GM19467 (cell line): ENCODE results near the gene MME.
"Not testable (repeated sequence)": the region's sequence is repeated elsewhere in the genome, so short reads cannot be mapped to it uniquely, and the experiment has no call there.

Experiments
- ATAC-seq: cut with Tn5 transposase; IDR thresholded peaks from one replicate; pipeline ENCODE4 v1.9.1; 2021; ENCODE audit warnings: mild to moderate bottlenecking, moderate library complexity; ENCODE audit not compliant: unreplicated experiment

The MME gene

DNA sequence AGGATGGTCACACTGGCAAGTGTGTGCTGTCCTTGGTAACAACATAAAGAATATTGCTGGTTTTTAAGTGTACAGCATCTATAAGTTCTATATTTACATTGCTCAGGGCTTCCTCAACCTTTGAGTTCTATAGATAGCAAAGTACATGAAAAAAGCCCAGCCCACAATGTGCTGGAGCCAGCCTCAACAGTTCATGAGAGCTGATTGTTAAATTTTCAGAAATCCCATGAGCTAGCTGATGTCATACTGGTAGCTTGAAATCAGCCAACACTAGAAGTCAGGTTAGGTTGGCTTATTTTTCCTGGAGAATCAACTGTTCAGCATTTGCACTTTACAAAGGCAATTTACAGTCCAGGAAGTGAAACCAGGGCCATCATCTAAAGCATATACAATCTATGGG is 110.6 kb downstream of the MME start:
- no peak for ATAC-seq

- ATAC-seq = no peak
Observed at GRCh38 chr3:155192957-155193746, 113.0 kb downstream of the MME start.

DNA sequence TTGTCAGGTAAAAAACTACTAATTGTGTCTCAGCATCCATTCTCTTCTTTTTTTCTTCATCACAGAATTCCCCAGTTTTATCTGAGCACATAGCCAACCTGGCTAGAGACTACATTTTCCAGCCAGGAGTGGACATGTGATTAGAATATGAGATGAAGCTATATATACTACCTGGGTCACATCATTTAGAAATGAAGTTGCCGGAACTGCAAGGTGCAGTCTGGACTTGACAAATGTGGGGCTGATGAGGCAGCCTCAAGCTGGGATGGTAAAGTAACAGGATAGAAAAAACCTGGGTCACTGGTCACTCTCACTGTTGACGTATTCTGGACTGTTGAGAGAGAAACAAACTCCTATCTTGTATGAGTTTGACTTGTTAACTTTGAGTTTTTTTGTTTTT is 113.7 kb downstream of the MME start:
- ATAC-seq = no peak

GRCh38 chr3:155194973-155195957 is 115.1 kb downstream of the MME start:
- ATAC-seq = no peak

DNA sequence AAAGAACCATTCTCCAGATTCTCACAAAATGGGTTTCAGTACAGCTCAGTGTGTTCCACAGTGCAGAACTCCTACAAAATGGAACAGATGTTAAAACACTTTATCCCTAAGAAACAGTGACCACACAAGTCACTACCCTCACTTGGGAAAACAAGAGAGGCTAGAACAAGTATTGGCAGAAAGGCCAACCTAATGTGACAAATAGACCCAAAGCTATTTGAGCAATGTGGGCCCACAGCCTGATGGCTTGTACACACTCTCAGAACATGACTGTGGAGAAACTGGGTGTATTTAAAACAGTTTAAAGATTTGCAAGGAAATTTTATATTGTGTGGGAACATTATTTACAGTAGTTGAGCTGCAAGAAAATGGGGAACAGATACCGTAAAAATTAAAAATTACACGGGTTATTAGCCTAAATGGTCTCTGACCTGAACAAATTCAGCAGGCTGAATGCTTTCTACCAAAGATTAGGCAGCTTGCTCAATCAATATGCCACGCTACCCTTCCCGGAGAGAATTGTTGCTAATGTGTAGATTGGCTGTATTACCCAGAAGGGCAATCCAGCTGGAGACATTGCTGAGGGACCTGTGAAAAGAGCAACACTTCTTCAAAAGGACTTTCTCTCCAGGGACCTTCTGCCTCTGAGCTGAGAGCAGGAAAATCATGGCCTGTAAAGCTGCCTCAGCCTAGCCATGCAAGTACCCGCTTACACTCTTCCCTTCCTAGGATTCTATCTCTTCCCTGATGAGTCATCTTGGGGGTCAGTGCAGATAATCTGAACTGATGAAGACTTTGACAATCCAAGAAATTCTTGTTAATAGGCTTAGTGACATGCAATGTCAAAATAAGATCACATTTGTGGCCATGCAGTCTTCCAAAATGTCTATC is 116.3 kb downstream of the MME start:
- ATAC-seq = no peak

DNA sequence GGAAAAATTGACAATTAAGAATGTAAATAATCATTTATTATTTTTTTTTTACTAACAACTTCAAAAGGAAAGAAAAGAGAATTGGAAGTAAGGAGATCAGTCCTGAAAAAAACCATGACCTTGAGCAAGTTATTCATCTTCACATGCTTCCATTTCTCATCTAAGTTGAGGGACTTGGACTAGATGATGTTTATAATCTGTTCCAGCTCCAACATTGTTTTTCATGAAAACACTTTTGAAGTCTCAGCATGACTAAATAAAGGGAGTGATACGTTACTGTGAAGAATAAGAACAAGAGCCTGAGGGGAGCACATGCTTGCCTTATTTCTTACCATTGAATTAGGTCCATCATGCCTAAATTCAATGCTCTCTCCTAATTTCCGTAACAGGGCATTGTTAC is 117.7 kb downstream of the MME start:
- no peak for ATAC-seq

GRCh38 chr3:155202626-155203025 is 122.5 kb downstream of the MME start:
- ATAC-seq = no peak

DNA sequence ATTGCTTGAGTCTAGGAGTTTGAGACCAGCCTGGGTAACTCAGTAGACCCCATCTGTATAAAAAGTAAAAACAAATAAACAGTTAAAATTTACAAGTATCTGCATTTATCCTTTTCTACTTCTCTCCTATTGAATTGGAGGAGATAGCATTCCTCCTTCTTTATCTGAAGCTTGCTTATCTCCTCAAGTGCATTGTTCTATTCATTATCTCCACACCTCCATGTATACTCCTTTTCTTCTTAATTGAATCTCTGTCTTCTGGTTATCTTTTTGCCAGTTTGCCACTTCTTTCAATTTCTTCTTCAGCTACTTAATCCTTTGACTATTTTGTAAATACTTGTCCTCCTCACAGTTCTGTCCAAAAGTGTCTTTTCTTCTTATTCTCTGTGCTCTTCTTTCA is 124.7 kb downstream of the MME start:
- no peak for ATAC-seq

DNA sequence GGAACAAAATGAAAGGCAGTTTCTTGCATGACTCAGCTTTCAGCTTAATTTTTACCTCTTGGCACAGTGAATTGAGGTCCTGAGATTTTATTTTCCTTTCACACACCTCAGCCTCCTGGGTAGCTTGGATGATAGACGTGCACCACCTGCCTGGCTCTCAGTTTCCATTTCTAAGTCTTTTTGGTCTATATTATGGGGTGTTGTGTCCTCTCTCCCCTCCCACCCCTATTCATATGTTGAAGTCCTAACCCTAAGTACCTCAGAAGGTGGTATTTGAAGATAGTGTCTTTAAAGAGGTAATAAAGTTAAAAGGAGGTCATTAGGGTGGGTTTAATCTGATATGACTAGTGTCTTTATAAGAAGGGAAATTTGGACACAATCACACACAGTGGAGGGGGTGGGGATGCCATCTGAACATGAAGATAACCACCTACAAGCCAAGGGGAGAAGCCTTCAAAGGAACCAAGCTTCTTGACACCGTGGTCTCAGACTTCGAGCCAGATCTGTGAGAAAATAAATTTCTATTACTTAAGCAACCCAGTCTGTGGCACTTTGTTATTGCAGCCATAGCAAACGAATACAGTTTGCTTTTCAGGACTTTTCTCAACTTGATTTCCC is 128.2 kb downstream of the MME start:
- ATAC-seq = no peak

GRCh38 chr3:155210736-155211135 is 130.6 kb downstream of the MME start:
- ATAC-seq = no peak

DNA sequence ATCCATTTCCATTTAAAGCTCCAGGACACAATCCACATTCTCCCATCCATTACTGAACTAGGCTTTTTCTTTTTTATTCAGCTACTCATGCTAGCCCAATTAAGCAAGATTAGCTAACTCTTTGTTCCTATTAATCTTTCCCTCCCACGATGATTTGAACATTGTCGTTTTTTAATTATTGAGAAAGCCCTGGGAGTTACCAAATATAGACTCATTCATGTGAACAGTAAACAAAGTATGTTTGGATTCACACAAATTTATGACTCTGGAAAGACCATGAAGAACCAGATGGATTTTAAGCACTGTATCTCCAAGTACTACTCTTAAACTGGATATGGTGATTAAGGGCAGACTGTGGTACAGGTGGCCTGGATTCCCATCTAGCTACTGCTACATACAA is 131.1 kb downstream of the MME start:
- no peak for ATAC-seq

DNA sequence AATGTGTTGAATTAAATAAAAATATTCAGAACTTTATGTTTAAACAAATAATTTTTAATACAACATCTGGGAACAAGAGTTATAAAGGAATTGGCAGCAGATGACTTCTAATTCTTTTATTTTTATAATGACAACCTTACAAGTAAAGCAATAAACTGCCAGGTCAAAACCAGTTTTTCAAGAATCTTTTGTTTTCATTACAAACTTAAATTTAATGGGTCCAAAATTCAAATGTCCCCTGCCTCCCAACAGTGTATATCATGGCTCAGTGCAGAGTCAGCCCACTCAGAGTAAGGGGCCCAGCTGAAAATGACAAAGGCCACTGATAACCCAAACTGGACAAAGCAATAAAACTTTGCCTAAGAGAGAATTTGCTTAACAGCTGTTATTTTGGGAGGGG is 131.8 kb downstream of the MME start:
- no peak for ATAC-seq

- not testable (repeated sequence) for ATAC-seq
Observed at GRCh38 chr3:155216007-155216406, 135.9 kb downstream of the MME start.

DNA sequence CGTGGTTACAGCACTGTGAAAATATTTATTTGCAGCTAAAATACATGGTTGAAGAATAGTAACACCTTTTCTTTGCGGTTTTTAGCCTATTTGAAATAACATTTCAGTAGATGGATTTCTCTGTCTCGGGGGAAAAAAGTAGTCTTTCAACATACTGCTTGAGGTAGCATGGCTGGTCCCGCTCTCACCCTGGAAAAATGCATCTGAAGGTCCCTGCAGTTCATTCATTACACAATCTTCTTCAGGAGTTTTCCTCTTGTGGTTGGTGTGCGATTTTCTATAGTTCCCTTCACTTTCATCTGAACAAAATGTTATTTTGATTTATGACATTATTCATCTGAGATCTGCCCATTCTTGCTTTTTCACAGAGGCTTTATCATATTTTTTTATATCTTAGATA is 137.5 kb downstream of the MME start:
- ATAC-seq = no peak

DNA sequence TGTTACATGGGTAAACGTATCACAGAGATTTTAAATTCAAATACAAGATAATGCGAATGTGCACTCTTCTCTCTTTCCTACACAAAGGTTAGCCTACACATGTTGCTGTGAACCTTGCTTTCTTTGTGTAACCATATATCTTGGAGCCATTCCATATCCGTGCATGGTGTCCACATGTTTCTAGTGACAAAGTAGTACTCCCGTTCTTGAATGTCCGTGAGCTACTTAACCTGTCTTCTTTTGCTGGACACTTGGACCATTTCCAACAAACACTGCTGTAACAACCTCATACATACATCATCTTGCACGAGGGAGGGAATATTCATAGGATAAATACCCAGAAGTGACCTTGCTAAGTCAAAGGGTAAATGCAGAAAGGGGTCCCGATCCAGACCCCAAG is 138.3 kb downstream of the MME start:
- ATAC-seq = no peak

GRCh38 chr3:155219106-155219505 is 139.0 kb downstream of the MME start:
- no peak for ATAC-seq

- ATAC-seq = no peak
Observed at GRCh38 chr3:155225417-155225816, 145.3 kb downstream of the MME start.

- ATAC-seq = no peak
Observed at GRCh38 chr3:155227141-155227540, 147.0 kb downstream of the MME start.

DNA sequence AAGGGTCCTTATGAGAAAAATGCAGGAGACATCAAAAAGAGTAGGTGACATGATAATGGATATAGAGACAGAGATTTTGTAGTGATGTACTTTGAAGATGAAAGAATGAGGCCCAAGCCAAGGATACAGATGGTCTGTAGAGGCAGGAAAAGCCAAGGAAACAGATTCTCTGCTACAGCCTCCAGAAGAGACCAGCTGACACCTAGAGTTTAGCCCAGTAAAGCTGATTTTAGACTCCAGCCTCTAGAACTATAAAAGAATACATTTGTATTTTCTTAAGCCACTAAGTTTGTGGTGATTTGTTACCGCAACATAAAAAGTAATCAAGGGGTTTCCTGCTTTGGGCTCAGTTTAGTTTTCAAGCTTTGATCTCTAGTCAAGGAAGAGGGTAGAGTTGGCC is 148.6 kb downstream of the MME start:
- no peak for ATAC-seq

DNA sequence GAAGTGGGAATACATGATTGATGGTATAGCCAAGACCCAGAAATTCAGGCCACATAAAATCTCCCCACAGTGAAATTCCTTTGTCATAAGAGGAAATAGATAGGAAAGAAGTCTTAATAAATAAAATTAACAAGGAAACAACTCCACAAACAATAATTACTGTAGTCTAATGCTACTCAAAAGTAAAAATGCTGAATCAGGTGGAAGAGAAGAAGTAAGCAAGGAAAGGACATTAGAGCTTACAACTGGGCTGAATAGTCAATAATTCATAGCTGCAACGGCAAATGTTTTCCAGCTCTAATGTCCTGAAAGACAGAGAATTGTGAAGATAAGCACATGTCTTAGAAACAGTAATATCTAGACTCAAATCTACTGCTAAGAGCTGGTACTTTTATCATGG is 149.0 kb downstream of the MME start:
- ATAC-seq = no peak

GRCh38 chr3:155230382-155230781 is 150.3 kb downstream of the MME start:
- no peak for ATAC-seq
